Activated T-helper 1 cell treated with anti-CD3 and anti-CD28 coated beads, Interleukin-12 subunit alpha, Interleukin-12 subunit beta, Interleukin-2, Interleukin-4 antibody, amounts not matched to agents 30 ng/mL and 10 ng/mL and 1 ng/mL, durations not matched to agents 14 hours and 24 hours and 36 hours (primary cell): Measurements from ENCODE around the gene ZFAND5. TPM values are rescaled to one million over a fixed set of nuclear protein-coding genes. Genes with fewer than 3 reads are reported as not detected.

Source experiments
- DNase-seq: peaks from one replicate; pipeline ENCODE4 v3.0.0; 2021; ENCODE audit warnings: low spot score
- H3K27ac Mint-ChIP-seq: one replicate; pipeline ENCODE4 v1.8.0; 2021; ENCODE audit warnings: mild to moderate bottlenecking, mixed read lengths
- H3K27me3 Mint-ChIP-seq: one replicate; pipeline ENCODE4 v1.8.0; 2022; ENCODE audit warnings: mild to moderate bottlenecking, moderate library complexity, mixed read lengths; ENCODE audit not compliant: insufficient read depth
- H3K36me3 Mint-ChIP-seq: one replicate; pipeline ENCODE4 v1.8.0; 2021; ENCODE audit warnings: low read depth, mixed read lengths
- H3K4me1 Mint-ChIP-seq: one replicate; pipeline ENCODE4 v1.8.0; 2021; ENCODE audit warnings: low read depth, mixed read lengths
- H3K4me3 Mint-ChIP-seq: one replicate; pipeline ENCODE4 v1.8.0; 2021; ENCODE audit warnings: mild to moderate bottlenecking, moderate library complexity, mixed read lengths
- H3K9me3 Mint-ChIP-seq: one replicate; pipeline ENCODE4 v1.8.0; 2021; ENCODE audit warnings: mixed read lengths
- intact Hi-C: fragments of 100-400 bp; cut with micrococcal nuclease; formaldehyde crosslinking; loops from one replicate; pipeline ENCODE4 v1.15.1; 2024
- total RNA-seq: library from RNA; stranded (reverse); gene quantifications from 2 replicates; pipeline ENCODE4 v1.2.3, GENCODE V29; 2022

Gene ZFAND5
- total RNA-seq, result 131 and 133 TPM in 2 replicates

- peak; percentile 89 for DNase-seq
- Mint-ChIP-seq H3K4me1 (peaks cover 42% of the 10 kb centered on the region), H3K27ac (peak within 1 kb of the TSS; percentile 97), H3K27me3 (no peaks in the 10 kb centered on the region), H3K4me3 (peak within 1 kb of the TSS; percentile 97), H3K36me3 (peaks cover 35% of the 10 kb centered on the region), H3K9me3 (no peaks in the 10 kb centered on the region)
- intact Hi-C loops, result loop anchor here (1.0 to 5.0 kb wide), 11 partner anchors 23 to 1953 kb away; partner anchors contain the start of genes ABHD17B, ANXA1, C9orf85 and KLF9
These were observed at the start of gene ZFAND5 for GRCh38 chr9:72364679-72365524. ZFAND5 (minus strand) TSS chr9:72365208; CDS start chr9:72360778, 4,430 bp downstream.

GRCh38 chr9:72412483-72413040, 47.6 kb upstream of the ZFAND5 start:
- DNase-seq, result no peak
- H3K27ac Mint-ChIP-seq, result no peak overlapping the region
- H3K4me3 Mint-ChIP-seq, result no peak overlapping the region
- H3K4me1 Mint-ChIP-seq, result no peaks in the 10 kb centered on the region
- peaks cover 4% of the 10 kb centered on the region for H3K27me3 Mint-ChIP-seq
- no peaks in the 10 kb centered on the region for H3K9me3 Mint-ChIP-seq
- H3K36me3 Mint-ChIP-seq, result no peaks in the 10 kb centered on the region
- intact Hi-C loops, result no loop called here

- no peaks in the 10 kb centered on the region for H3K9me3 Mint-ChIP-seq
- no peak for DNase-seq
- peaks cover 4% of the 10 kb centered on the region for H3K27me3 Mint-ChIP-seq
- no peaks in the 10 kb centered on the region for H3K36me3 Mint-ChIP-seq
- intact Hi-C loops, result no loop called here
- H3K27ac Mint-ChIP-seq, result no peak overlapping the region
- no peak overlapping the region for H3K4me3 Mint-ChIP-seq
- no peaks in the 10 kb centered on the region for H3K4me1 Mint-ChIP-seq
These were observed 45.2 kb upstream of the ZFAND5 start for GRCh38 chr9:72410214-72410613.

GRCh38 chr9:72407114-72407513, 42.1 kb upstream of the ZFAND5 start:
- H3K27me3 Mint-ChIP-seq, result peaks cover 3% of the 10 kb centered on the region
- no peaks in the 10 kb centered on the region for H3K4me1 Mint-ChIP-seq
- no peak for DNase-seq
- no peaks in the 10 kb centered on the region for H3K36me3 Mint-ChIP-seq
- no peak overlapping the region for H3K4me3 Mint-ChIP-seq
- intact Hi-C loops, result no loop called here
- no peaks in the 10 kb centered on the region for H3K9me3 Mint-ChIP-seq
- no peak overlapping the region for H3K27ac Mint-ChIP-seq

GRCh38 chr9:72402744-72403143, 37.7 kb upstream of the ZFAND5 start:
- H3K4me1 Mint-ChIP-seq, result no peaks in the 10 kb centered on the region
- intact Hi-C loops, result no loop called here
- no peak overlapping the region for H3K4me3 Mint-ChIP-seq
- H3K27ac Mint-ChIP-seq, result no peak overlapping the region
- DNase-seq, result no peak
- no peaks in the 10 kb centered on the region for H3K9me3 Mint-ChIP-seq
- H3K27me3 Mint-ChIP-seq, result peaks cover 5% of the 10 kb centered on the region
- no peaks in the 10 kb centered on the region for H3K36me3 Mint-ChIP-seq

GRCh38 chr9:72401396-72401795, 36.4 kb upstream of the ZFAND5 start:
- no peak for DNase-seq
- no peak overlapping the region for H3K4me3 Mint-ChIP-seq
- H3K27ac Mint-ChIP-seq, result no peak overlapping the region

GRCh38 chr9:72400866-72401265, 35.9 kb upstream of the ZFAND5 start:
- DNase-seq, result no peak
- H3K9me3 Mint-ChIP-seq, result no peaks in the 10 kb centered on the region
- intact Hi-C loops, result no loop called here
- no peak overlapping the region for H3K27ac Mint-ChIP-seq
- H3K4me3 Mint-ChIP-seq, result no peak overlapping the region
- no peaks in the 10 kb centered on the region for H3K36me3 Mint-ChIP-seq
- H3K27me3 Mint-ChIP-seq, result peaks cover 5% of the 10 kb centered on the region
- H3K4me1 Mint-ChIP-seq, result no peaks in the 10 kb centered on the region

More at GRCh38 chr9:72401396-72401795, 36.4 kb upstream of the ZFAND5 start:
- intact Hi-C loops, result no loop called here
- Mint-ChIP-seq H3K27me3 (peaks cover 5% of the 10 kb centered on the region), H3K36me3 (no peaks in the 10 kb centered on the region), H3K9me3 (no peaks in the 10 kb centered on the region), H3K4me1 (no peaks in the 10 kb centered on the region)

- H3K36me3 Mint-ChIP-seq, result no peaks in the 10 kb centered on the region
- DNase-seq, result no peak
- H3K4me1 Mint-ChIP-seq, result no peaks in the 10 kb centered on the region
- no peaks in the 10 kb centered on the region for H3K9me3 Mint-ChIP-seq
- intact Hi-C loops, result no loop called here
- no peak overlapping the region for H3K4me3 Mint-ChIP-seq
- no peak overlapping the region for H3K27ac Mint-ChIP-seq
- H3K27me3 Mint-ChIP-seq, result peaks cover 1% of the 10 kb centered on the region
These were observed 34.4 kb upstream of the ZFAND5 start for GRCh38 chr9:72399391-72399790.

- no peak for DNase-seq
- Mint-ChIP-seq H3K36me3 (no peaks in the 10 kb centered on the region), H3K4me1 (no peaks in the 10 kb centered on the region), H3K27ac (no peak overlapping the region), H3K4me3 (no peak overlapping the region), H3K9me3 (no peaks in the 10 kb centered on the region), H3K27me3 (peaks cover 1% of the 10 kb centered on the region)
- intact Hi-C loops, result no loop called here
These were observed 31.5 kb upstream of the ZFAND5 start for GRCh38 chr9:72396247-72397091.

GRCh38 chr9:72394066-72394465, 29.1 kb upstream of the ZFAND5 start:
- no peak for DNase-seq
- Mint-ChIP-seq H3K27me3 (no peaks in the 10 kb centered on the region), H3K27ac (no peak overlapping the region), H3K4me3 (no peak overlapping the region), H3K9me3 (no peaks in the 10 kb centered on the region), H3K36me3 (no peaks in the 10 kb centered on the region), H3K4me1 (peaks cover 13% of the 10 kb centered on the region)
- intact Hi-C loops, result no loop called here

- H3K36me3 Mint-ChIP-seq, result no peaks in the 10 kb centered on the region
- H3K4me1 Mint-ChIP-seq, result peaks cover 22% of the 10 kb centered on the region
- H3K27me3 Mint-ChIP-seq, result no peaks in the 10 kb centered on the region
- H3K4me3 Mint-ChIP-seq, result no peak overlapping the region
- intact Hi-C loops, result no loop called here
- H3K27ac Mint-ChIP-seq, result no peak overlapping the region
- H3K9me3 Mint-ChIP-seq, result no peaks in the 10 kb centered on the region
- DNase-seq, result no peak
These were observed 25.9 kb upstream of the ZFAND5 start for GRCh38 chr9:72390907-72391306.

- intact Hi-C loops, result no loop called here
- H3K4me3 Mint-ChIP-seq, result no peak overlapping the region
- no peak overlapping the region for H3K27ac Mint-ChIP-seq
- H3K4me1 Mint-ChIP-seq, result peaks cover 21% of the 10 kb centered on the region
- H3K9me3 Mint-ChIP-seq, result no peaks in the 10 kb centered on the region
- no peak for DNase-seq
- peaks cover 2% of the 10 kb centered on the region for H3K27me3 Mint-ChIP-seq
- H3K36me3 Mint-ChIP-seq, result no peaks in the 10 kb centered on the region
These were observed 21.2 kb upstream of the ZFAND5 start for GRCh38 chr9:72386186-72386585.
